BLaER1 treated with 17β-estradiol and CSF1 and Interleukin-3, amounts not matched to agents 10 nM and 100 nM (cell line): ENCODE results near the gene EEA1.

Source experiments
- H3K27ac ChIP-seq, 11 experiments: shearing (Covaris generic); formaldehyde crosslinking; 2 replicates each; pipeline ENCODE4 v1.8.1; 2022
- H3K27me3 ChIP-seq, 11 experiments: shearing (Covaris generic); formaldehyde crosslinking; 2 replicates each; pipeline ENCODE4 v1.8.1; 2022
- H3K36me3 ChIP-seq, 11 experiments: shearing (Covaris generic); formaldehyde crosslinking; 2 replicates each; pipeline ENCODE4 v1.8.1; 2022
- H3K4me1 ChIP-seq, 10 experiments: shearing (Covaris generic); formaldehyde crosslinking; 2 replicates each; pipeline ENCODE4 v1.8.1; 2022
- H3K4me2 ChIP-seq, 11 experiments: shearing (Covaris generic); formaldehyde crosslinking; 2 replicates each; pipeline ENCODE4 v1.8.1; 2022
- H3K4me3 ChIP-seq, 10 experiments: shearing (Covaris generic); formaldehyde crosslinking; 2 replicates each; pipeline ENCODE4 v1.8.1; 2022
- H3K9ac ChIP-seq, 11 experiments: shearing (Covaris generic); formaldehyde crosslinking; 2 replicates each; pipeline ENCODE4 v1.8.1; 2022
- H3K9me3 ChIP-seq, 11 experiments: shearing (Covaris generic); formaldehyde crosslinking; replicated peaks in 1 of 11; 2 replicates each; pipeline ENCODE4 v1.8.1; 2022
- H4K20me1 ChIP-seq, 11 experiments: shearing (Covaris generic); formaldehyde crosslinking; 2 replicates each; pipeline ENCODE4 v1.8.1; 2022
- Cebpa-rat ChIP-seq, 11 experiments: shearing (Covaris generic); IDR thresholded peaks; 2 replicates each; pipeline ENCODE4 v1.8.1; 2022

EEA1 gene

DNA sequence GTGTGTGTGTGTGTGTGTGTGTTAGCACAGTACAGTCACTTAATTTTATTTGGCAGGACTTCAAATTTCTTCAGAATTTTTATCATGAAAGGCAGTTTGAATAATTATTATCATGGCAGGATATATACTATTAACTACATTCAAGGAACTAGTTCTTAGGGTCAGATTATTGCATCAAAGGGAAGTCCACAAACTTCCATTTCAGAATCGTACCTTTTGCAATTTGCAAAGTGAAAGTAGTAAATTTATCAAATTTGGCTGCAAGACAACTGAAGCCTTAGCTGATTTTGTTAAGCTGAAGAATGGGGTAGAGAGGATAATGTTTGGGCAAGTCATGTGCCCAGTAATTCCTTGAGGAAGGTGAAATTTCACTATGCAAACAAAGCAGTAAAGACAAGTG, 158.1 kb downstream of the EEA1 start:
- TF ChIP-seq Cebpa-rat (IDR thresholded peaks at IDR 0.05), result no peak
- H3K36me3 ChIP-seq, result peaks cover 0 to 15% (median 8%) of the 10 kb centered on the region in 11 experiments; a peak in 11 of 22 replicates
- no peak overlapping the region for H3K4me3 ChIP-seq
- H3K4me2 ChIP-seq, result peak overlapping the region in 8 of 11 experiments; percentile 20 to 79 (median 67); a peak in 13 of 22 replicates
- peaks cover 28 to 45% (median 40%) of the 10 kb centered on the region in 10 experiments for H3K4me1 ChIP-seq
- H3K9me3 ChIP-seq, result peaks cover 5 to 14% (median 10%) of the 10 kb centered on the region in 11 experiments; a peak in 18 of 22 replicates
- no peak overlapping the region for H3K9ac ChIP-seq
- peak overlapping the region in 9 of 11 experiments; percentile 74 to 90 (median 87); a peak in 14 of 22 replicates for H3K27ac ChIP-seq
- H4K20me1 ChIP-seq, result no peaks in the 10 kb centered on the region
- H3K27me3 ChIP-seq, result no peaks in the 10 kb centered on the region

DNA sequence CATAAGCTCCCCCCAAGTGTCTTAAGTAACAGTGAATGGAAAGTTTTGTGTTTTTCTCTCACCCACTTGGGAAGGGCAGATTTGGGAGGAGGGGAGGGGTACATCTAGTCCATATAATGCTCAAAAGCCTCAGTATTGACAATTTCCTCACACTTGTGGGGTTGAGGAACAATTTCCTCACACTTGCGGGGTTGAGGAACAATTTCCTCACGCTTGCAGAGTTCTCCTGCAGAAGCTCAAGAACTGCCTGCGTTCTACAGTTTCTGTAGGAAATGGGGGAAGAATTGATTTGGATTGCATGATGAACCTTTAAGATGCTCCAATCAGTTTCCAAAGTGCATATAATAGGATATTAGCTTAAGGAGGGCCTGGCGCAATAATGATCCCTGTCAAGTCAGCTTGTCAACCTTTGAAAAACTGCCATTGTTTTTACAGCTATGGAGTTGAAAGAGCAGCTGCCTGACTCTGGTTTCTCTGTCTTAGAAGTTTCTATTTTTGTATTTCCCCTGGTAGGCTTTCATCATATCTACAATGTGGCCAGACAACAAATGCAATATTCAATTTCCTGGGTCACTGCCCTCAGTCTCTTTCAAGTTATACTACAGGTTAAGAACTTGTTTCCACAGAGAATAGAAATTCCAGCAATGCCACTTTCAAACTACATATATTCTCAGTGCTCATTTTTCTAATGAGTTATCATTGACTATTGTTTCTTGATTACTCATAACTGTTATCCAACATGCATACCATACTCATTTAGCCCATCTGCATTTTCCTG, 159.8 kb downstream of the EEA1 start:
- Histone ChIP-seq H3K4me2 (peak overlapping the region; percentile 56 to 79 (median 67)), H4K20me1 (no peaks in the 10 kb centered on the region), H3K4me1 (peaks cover 28 to 45% (median 40%) of the 10 kb centered on the region in 10 experiments), H3K4me3 (peak overlapping the region in 2 of 10 experiments; percentile 7 to 43; a peak in 5 of 20 replicates), H3K27ac (peak overlapping the region; percentile 33 to 90 (median 85); a peak in 21 of 22 replicates), H3K27me3 (no peaks in the 10 kb centered on the region), H3K36me3 (peaks cover 0 to 7% (median 0%) of the 10 kb centered on the region in 11 experiments; a peak in 1 of 22 replicates), H3K9me3 (peaks cover 5 to 14% (median 10%) of the 10 kb centered on the region in 11 experiments; a peak in 18 of 22 replicates), H3K9ac (peak overlapping the region in 10 of 11 experiments; percentile 42 to 74 (median 67); a peak in 20 of 22 replicates)
- peak in 8 of 11 experiments; percentile 39 to 86 (median 80); a peak in 16 of 22 replicates for TF ChIP-seq Cebpa-rat (IDR thresholded peaks at IDR 0.05)

DNA sequence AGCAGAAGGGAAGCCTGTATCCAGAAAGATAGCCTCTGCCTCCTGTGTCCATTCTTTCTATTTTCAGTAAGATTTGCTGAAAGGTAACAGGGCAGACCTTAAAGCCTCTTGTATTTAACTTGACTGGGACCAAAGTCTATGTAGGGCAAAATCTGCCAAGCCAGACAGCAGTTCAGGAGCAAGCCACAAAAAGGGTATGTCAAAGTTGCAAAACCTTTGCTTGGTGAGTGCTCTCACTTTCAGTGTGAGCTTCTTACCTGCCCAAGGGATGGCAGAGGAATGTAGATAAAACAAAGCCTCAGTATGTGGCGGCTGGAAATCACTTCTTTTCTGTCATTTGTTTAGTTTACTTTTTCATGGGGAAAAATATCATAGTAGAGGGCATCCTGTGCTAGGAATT, 163.2 kb downstream of the EEA1 start:
- peaks cover 28 to 61% (median 50%) of the 10 kb centered on the region in 10 experiments for H3K4me1 ChIP-seq
- 0 out of 22 replicates have a peak, but pooled peaks cover 0 to 6% (median 0%) of the 10 kb centered on the region in 11 experiments for H3K36me3 ChIP-seq
- H4K20me1 ChIP-seq, result no peaks in the 10 kb centered on the region
- no peaks in the 10 kb centered on the region for H3K27me3 ChIP-seq
- H3K4me3 ChIP-seq, result no peak overlapping the region
- TF ChIP-seq Cebpa-rat (IDR thresholded peaks at IDR 0.05), result no peak
- no peak overlapping the region for H3K9ac ChIP-seq
- H3K9me3 ChIP-seq, result peaks cover 5 to 14% (median 10%) of the 10 kb centered on the region in 11 experiments; a peak in 18 of 22 replicates
- H3K27ac ChIP-seq, result peak overlapping the region in 6 of 11 experiments; percentile 16 to 90 (median 62); a peak in 9 of 22 replicates
- H3K4me2 ChIP-seq, result no peak overlapping the region

DNA sequence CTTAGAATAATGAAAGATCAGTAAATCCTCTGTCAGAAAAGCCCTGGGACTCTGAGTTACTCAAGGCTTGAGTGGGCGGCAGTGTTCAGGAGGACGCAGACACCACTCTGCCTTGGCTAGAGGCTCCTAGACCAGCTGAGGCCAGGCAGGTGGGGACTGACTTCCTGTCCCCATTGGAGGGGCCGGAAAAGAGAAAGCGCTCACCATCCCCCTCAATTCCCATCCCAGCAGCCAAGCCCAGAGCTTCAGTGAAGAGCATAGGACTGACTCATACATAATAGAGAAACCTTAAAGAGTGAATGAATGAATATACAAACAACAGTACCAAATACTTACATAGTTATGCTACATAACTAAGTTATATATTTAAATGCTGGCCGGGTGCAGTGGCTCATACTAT, 164.3 kb downstream of the EEA1 start:
- no peak overlapping the region for H3K4me3 ChIP-seq
- H3K4me2 ChIP-seq, result no peak overlapping the region
- no peaks in the 10 kb centered on the region for H4K20me1 ChIP-seq
- peaks cover 21 to 52% (median 43%) of the 10 kb centered on the region in 10 experiments for H3K4me1 ChIP-seq
- peak overlapping the region in 2 of 11 experiments; percentile 5 to 44; a peak in 3 of 22 replicates for H3K27ac ChIP-seq
- no peak for TF ChIP-seq Cebpa-rat (IDR thresholded peaks at IDR 0.05)
- H3K27me3 ChIP-seq, result no peaks in the 10 kb centered on the region
- H3K9ac ChIP-seq, result no peak overlapping the region
- H3K36me3 ChIP-seq, result 0 out of 22 replicates have a peak, but pooled peaks cover 0 to 6% (median 0%) of the 10 kb centered on the region in 11 experiments
- peaks cover 7 to 14% (median 10%) of the 10 kb centered on the region in 11 experiments; a peak in 19 of 22 replicates for H3K9me3 ChIP-seq

DNA sequence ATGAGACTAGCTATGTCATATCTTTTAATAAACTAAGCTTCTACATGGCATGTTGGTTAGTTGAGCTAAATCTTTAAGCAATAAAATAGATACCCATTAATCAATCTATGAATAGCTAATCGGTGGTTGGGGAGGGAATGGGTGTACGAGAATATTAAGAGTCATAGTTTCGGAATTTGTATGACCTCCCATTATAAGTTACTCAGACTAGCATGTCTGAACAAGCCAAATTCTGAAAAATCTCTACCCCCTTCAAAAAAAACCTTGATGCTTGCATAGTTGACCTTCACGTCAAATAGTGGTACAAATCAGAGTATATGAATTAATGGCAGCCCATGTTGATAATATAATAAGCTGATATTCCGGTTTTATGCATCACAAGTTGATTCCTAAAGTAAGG, 166.3 kb downstream of the EEA1 start:
- no peak for TF ChIP-seq Cebpa-rat (IDR thresholded peaks at IDR 0.05)
- Histone ChIP-seq H3K4me2 (peak overlapping the region in 7 of 11 experiments; percentile 40 to 80 (median 62); a peak in 12 of 22 replicates), H4K20me1 (no peaks in the 10 kb centered on the region), H3K4me3 (no peak overlapping the region), H3K4me1 (peaks cover under 1 to 32% (median 22%) of the 10 kb centered on the region in 10 experiments; a peak in 16 of 20 replicates), H3K9me3 (peaks cover 2 to 12% (median 6%) of the 10 kb centered on the region in 11 experiments; a peak in 19 of 22 replicates), H3K27ac (peak overlapping the region in 4 of 11 experiments; percentile 57 to 78 (median 72); a peak in 5 of 22 replicates), H3K36me3 (0 out of 22 replicates have a peak, but pooled peaks cover 0 to 3% (median 0%) of the 10 kb centered on the region in 11 experiments), H3K27me3 (no peaks in the 10 kb centered on the region), H3K9ac (no peak overlapping the region)

DNA sequence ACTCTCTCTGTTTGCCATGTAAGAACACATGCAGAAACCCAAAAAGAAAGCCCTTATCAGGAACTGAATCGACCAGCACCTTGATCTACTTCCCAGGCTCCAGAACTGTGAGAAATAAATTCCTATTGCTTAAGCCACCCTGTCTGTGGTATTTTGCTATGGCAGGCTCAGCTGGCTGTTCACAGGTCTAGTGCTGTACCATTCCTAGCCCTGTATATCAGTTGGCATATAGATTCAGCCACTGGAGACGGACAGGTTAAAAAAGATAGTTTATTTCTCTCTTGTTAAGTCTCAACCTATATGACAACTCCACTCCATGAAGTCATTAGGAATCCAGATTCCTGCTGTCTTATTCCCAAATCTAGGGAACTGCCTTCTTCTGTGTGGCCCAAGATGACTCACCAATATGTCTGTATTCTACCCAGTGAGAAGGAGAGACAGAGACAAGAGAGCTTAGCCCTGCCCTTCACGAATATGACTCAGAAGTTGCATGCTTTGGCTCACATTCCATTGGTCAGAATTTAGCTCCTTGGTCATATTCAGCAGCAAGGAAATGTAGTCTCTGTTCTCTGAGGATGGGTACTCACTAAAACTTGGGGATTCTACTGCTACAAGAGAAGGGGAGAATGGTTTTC, 169.3 kb downstream of the EEA1 start:
- Histone ChIP-seq H3K27me3 (no peaks in the 10 kb centered on the region), H3K4me2 (no peak overlapping the region), H3K27ac (no peak overlapping the region), H3K4me1 (peaks cover 0 to 30% (median 21%) of the 10 kb centered on the region in 10 experiments; a peak in 14 of 20 replicates), H3K4me3 (no peak overlapping the region), H3K9ac (no peak overlapping the region), H4K20me1 (no peaks in the 10 kb centered on the region), H3K9me3 (peaks cover 0 to 9% (median 0%) of the 10 kb centered on the region in 11 experiments; a peak in 4 of 22 replicates), H3K36me3 (no peaks in the 10 kb centered on the region)
- no peak for TF ChIP-seq Cebpa-rat (IDR thresholded peaks at IDR 0.05)

DNA sequence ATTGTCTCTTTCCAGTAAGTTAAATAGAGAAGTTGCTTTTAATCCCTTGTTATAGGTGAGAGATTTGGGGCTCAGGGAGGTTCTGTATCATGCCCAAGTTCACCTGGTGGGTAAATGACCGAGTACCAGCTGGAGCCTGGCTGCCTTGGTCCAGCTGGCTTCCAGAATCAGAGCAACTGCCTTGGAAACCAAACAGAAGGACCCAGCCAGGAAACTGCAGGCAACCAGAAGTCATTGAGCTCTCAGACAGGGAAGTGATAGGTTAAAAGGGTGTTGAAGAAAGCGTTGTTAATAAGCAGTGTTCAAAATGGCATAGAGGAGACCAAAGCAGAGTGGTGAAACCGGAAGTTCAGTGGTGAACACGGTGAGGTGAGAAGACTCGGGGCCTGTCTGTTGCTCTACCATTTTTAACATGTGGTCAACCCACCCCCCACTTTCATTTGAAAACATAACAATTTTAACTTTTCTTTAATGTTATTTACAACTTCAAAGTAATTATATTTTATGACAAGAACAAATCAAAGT, 171.4 kb downstream of the EEA1 start:
- no peak overlapping the region for H3K27ac ChIP-seq
- H3K9me3 ChIP-seq, result peaks cover 0 to 9% (median 0%) of the 10 kb centered on the region in 11 experiments; a peak in 4 of 22 replicates
- H3K9ac ChIP-seq, result no peak overlapping the region
- H3K36me3 ChIP-seq, result no peaks in the 10 kb centered on the region
- no peaks in the 10 kb centered on the region for H3K27me3 ChIP-seq
- no peak for TF ChIP-seq Cebpa-rat (IDR thresholded peaks at IDR 0.05)
- no peak overlapping the region for H3K4me3 ChIP-seq
- no peak overlapping the region for H3K4me2 ChIP-seq
- no peaks in the 10 kb centered on the region for H4K20me1 ChIP-seq
- H3K4me1 ChIP-seq, result peaks cover 0 to 21% (median 17%) of the 10 kb centered on the region in 10 experiments; a peak in 14 of 20 replicates

DNA sequence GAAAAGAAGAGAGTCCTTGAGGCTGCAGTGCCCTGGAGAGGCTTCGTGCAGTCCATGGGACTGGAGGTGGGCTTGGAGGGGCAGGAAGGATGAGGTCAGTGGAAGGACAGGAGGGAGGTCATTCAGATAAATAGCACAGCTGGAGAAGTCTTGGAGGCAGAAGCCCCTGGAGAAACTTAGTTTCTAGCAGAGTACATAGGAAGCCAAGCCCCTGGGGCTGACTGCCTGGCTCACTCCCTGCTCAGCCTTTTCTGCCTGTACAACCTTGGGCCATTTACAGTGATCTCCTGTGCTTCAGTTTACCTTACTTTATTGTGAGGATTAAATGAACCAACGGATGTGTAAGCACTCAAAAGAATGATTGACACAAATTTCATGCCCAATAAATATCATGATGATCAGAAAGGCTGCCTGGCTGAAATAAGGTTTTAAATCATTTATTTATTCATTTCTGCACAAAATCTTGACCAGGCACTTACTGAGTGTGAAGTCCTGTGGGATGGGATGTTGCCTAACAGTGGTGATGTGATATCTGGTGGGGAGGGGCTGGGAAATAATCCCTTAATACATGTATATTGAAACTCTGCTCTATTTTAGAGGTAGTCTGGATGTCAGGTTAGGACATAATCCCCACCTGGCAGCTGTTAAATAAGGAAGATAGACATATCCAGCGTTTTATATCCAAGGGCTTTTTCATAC, 172.0 kb downstream of the EEA1 start:
- Histone ChIP-seq H3K4me3 (no peak overlapping the region), H3K9me3 (peaks cover 0 to 9% (median 0%) of the 10 kb centered on the region in 11 experiments; a peak in 4 of 22 replicates), H3K4me1 (peaks cover 0 to 15% (median 11%) of the 10 kb centered on the region in 10 experiments; a peak in 14 of 20 replicates), H3K27me3 (no peaks in the 10 kb centered on the region), H3K36me3 (no peaks in the 10 kb centered on the region), H3K4me2 (no peak overlapping the region), H3K9ac (no peak overlapping the region), H4K20me1 (no peaks in the 10 kb centered on the region), H3K27ac (no peak overlapping the region)
- no peak for TF ChIP-seq Cebpa-rat (IDR thresholded peaks at IDR 0.05)
